ENCODE data around the gene RELN. TPM values are rescaled to one million over a fixed set of nuclear protein-coding genes. Genes with fewer than 3 reads are reported as not detected.

The RELN gene
- total and polyA plus RNA-seq, 2 of the 13 experiments (the other 11 are each of a cell fraction or from before 2014, with no cell fraction given): 315 to 332 TPM

DNA sequence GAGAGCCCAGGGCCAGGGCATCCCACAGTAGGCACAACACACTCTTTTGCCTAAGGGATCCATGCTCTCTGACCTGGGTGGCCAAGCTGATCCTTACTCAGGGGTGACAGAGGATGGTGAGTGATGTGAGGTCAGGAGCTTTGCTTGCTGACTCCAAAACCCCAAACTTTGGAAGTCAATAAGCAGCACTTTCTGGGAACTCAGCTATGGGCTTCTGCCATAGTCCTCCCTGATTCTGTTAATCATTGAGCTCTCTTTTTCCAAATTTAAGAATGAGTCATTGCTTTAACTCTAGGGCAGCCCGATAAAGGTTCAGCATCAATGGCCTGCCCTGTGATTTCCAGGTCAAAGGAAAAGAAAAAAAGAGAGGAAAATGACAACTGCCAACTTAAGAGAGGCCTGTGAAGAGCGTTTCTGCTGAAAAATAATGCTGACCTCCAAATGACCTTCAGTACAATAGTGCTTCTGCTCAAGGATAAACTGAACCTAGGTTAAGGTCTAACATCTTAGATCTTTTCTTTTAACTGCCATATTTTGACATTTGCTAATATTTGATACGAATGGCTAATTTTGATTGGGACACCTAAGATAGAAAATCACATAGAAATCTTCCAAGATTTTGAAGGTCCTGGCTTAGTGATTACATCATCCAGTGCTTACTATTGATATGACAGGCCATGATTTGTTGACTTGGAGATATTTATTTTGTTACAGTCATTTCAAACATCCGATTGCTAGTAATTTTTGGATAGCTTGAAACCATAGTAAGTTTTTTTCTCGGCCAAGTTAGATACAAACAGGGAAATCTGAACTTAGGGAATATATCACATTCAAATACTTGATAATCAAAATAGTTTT lies 20.8 kb upstream of the RELN start (continued):
- TF ChIP-seq, protein P1, sequence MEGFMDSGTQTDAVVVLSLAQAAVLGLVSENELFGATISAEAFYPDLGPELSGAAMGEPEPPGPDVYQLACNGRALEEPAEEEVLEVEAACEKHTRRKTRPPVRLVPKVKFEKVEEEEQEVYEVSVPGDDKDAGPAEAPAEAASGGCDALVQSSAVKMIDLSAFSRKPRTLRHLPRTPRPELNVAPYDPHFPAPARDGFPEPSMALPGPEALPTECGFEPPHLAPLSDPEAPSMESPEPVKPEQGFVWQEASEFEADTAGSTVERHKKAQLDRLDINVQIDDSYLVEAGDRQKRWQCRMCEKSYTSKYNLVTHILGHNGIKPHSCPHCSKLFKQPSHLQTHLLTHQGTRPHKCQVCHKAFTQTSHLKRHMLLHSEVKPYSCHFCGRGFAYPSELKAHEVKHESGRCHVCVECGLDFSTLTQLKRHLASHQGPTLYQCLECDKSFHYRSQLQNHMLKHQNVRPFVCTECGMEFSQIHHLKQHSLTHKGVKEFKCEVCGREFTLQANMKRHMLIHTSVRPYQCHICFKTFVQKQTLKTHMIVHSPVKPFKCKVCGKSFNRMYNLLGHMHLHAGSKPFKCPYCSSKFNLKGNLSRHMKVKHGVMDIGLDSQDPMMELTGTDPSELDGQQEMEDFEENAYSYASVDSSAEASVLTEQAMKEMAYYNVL (CRISPR knock-in tag; IDR thresholded peaks at IDR 0.05; ENCODE audit: borderline replicate concordance): peak; percentile 40; the same call in 1 of the 2 replicates
- TF ChIP-seq MZF1 (CRISPR knock-in tag; IDR thresholded peaks at IDR 0.05; ENCODE audit: borderline replicate concordance) (no peak), HIVEP1 (CRISPR knock-in tag; IDR thresholded peaks at IDR 0.05) (no peak), ZNF788 (CRISPR knock-in tag; IDR thresholded peaks at IDR 0.05; ENCODE audit: borderline replicate concordance) (no peak), ZNF33B (CRISPR knock-in tag; IDR thresholded peaks at IDR 0.05) (no peak), ZSCAN31 (CRISPR knock-in tag; IDR thresholded peaks at IDR 0.05; ENCODE audit: low read depth) (no peak), NONO (IDR thresholded peaks at IDR 0.05) (no peak), NONO (CRISPR knock-in tag; conservative IDR thresholded peaks at IDR 0.05) (no peak), ZNF253 (CRISPR knock-in tag; IDR thresholded peaks at IDR 0.05; ENCODE audit: borderline replicate concordance) (no peak), ZNF841 (CRISPR knock-in tag; IDR thresholded peaks at IDR 0.05; ENCODE audit: borderline replicate concordance) (no peak), ZNF124 (CRISPR knock-in tag; IDR thresholded peaks at IDR 0.05) (no peak), SETDB1 (CRISPR knock-in tag; IDR thresholded peaks at IDR 0.05; ENCODE audit: borderline replicate concordance) (no peak), REPIN1 (CRISPR knock-in tag; IDR thresholded peaks at IDR 0.05; ENCODE audit: borderline replicate concordance, low read depth) (no peak), ZNF7 (CRISPR knock-in tag; IDR thresholded peaks at IDR 0.05) (no peak), GABPB1 (CRISPR knock-in tag; IDR thresholded peaks at IDR 0.05) (no peak), ETV6 (CRISPR knock-in tag; conservative IDR thresholded peaks at IDR 0.05) (no peak), AGO1 (IDR thresholded peaks at IDR 0.05; ENCODE audit: low read depth, low read length, poor library complexity, severe bottlenecking) (no peak), CBX2 (IDR thresholded peaks at IDR 0.05; ENCODE audit: low read depth, low read length) (no peak), CBX2 (CRISPR knock-in tag; IDR thresholded peaks at IDR 0.05; ENCODE audit: low read depth) (no peak)
- TF ChIP-seq, protein P2, sequence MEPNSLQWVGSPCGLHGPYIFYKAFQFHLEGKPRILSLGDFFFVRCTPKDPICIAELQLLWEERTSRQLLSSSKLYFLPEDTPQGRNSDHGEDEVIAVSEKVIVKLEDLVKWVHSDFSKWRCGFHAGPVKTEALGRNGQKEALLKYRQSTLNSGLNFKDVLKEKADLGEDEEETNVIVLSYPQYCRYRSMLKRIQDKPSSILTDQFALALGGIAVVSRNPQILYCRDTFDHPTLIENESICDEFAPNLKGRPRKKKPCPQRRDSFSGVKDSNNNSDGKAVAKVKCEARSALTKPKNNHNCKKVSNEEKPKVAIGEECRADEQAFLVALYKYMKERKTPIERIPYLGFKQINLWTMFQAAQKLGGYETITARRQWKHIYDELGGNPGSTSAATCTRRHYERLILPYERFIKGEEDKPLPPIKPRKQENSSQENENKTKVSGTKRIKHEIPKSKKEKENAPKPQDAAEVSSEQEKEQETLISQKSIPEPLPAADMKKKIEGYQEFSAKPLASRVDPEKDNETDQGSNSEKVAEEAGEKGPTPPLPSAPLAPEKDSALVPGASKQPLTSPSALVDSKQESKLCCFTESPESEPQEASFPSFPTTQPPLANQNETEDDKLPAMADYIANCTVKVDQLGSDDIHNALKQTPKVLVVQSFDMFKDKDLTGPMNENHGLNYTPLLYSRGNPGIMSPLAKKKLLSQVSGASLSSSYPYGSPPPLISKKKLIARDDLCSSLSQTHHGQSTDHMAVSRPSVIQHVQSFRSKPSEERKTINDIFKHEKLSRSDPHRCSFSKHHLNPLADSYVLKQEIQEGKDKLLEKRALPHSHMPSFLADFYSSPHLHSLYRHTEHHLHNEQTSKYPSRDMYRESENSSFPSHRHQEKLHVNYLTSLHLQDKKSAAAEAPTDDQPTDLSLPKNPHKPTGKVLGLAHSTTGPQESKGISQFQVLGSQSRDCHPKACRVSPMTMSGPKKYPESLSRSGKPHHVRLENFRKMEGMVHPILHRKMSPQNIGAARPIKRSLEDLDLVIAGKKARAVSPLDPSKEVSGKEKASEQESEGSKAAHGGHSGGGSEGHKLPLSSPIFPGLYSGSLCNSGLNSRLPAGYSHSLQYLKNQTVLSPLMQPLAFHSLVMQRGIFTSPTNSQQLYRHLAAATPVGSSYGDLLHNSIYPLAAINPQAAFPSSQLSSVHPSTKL (CRISPR knock-in tag; IDR thresholded peaks at IDR 0.05): peak; percentile 66
- TF ChIP-seq, protein P3, sequence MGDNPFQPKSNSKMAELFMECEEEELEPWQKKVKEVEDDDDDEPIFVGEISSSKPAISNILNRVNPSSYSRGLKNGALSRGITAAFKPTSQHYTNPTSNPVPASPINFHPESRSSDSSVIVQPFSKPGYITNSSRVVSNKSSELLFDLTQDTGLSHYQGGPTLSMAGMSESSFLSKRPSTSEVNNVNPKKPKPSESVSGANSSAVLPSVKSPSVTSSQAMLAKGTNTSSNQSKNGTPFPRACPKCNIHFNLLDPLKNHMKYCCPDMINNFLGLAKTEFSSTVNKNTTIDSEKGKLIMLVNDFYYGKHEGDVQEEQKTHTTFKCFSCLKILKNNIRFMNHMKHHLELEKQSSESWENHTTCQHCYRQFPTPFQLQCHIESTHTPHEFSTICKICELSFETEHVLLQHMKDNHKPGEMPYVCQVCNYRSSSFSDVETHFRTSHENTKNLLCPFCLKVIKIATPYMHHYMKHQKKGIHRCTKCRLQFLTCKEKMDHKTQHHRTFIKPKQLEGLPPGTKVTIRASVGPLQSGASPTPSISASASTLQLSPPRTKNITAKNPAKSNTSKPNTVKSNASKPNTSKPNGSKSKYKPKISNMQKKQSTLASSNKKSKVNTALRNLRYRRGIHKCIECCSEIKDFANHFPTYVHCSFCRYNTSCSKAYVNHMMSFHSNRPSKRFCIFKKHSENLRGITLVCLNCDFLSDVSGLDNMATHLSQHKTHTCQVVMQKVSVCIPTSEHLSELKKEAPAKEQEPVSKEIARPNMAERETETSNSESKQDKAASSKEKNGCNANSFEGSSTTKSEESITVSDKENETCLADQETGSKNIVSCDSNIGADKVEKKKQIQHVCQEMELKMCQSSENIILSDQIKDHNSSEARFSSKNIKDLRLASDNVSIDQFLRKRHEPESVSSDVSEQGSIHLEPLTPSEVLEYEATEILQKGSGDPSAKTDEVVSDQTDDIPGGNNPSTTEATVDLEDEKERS (CRISPR knock-in tag; IDR thresholded peaks at IDR 0.05): 0 out of 2 replicates have a peak, but pooled peaks have one; percentile 51
